BE2C (cell line): ENCODE data around the gene ARIH1.
"Not testable (repeated sequence)": the region's sequence is repeated elsewhere in the genome, so short reads cannot be mapped to it uniquely, and the experiment has no call there.

Experiments
- DNase-seq: peaks from one replicate; pipeline ENCODE4 v3.0.0-alpha.2; 2020
- H3K27me3 ChIP-seq: fragments of 250-450 bp; sonication (Bioruptor Pico); 2 replicates; pipeline ENCODE4 v1.5.1; 2020; ENCODE audit warnings: mild to moderate bottlenecking
- H3K36me3 ChIP-seq: fragments of 250-450 bp; sonication (Bioruptor Pico); 2 replicates; pipeline ENCODE4 v1.5.1; 2020; ENCODE audit warnings: mild to moderate bottlenecking
- H3K4me1 ChIP-seq: fragments of 250-450 bp; sonication (Bioruptor Pico); 2 replicates; pipeline ENCODE4 v1.5.1; 2020
- H3K4me3 ChIP-seq: 2 replicates; pipeline ENCODE4 v1.5.1; 2011; ENCODE audit warnings: low read depth, low read length
- H3K9me3 ChIP-seq: fragments of 250-450 bp; sonication (Bioruptor Pico); 2 replicates; pipeline ENCODE4 v1.5.1; 2020
- TF ChIP-seq, protein P1 (sequence below): IDR thresholded peaks from 2 replicates; pipeline ENCODE4 v1.5.1; 2012; ENCODE audit warnings: mild to moderate bottlenecking, low read depth, low read length

The ARIH1 gene

DNA sequence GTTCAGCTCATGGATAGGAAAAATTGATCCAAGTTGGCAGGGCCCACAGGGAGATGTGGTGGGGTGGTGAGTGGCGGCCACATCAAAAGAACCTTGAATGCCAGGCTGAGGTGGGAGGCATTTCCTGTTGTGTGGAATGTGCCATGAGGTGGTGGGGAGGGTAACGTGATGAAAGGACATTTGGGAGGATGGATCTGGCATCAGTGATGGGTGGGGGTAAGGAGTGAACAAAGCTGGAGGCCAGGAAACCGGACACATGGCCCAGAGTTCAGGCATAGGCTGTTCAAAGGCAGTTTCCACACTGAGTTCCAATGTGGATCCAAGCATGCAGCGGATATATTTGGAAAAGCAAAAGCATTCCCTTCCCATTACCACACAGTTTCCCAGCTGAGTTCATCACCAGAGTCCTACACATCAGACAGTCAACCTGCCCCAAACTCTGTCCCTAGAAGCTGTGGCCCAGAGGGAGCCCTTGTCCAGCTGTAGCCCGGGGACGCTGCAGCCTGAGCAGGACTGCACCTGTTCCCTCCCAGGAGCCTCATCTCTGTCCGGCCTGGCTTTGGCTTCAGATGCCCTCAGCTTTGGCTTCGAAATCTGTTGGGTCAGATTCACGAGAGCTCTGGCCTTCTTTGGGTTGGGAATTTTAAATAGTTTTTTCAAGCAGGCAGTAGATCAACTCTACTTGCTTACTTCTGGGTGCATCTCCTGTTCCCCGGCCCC is 142.5 kb downstream of the ARIH1 start:
- Histone ChIP-seq H3K36me3 (no peaks in the 10 kb centered on the region), H3K27me3 (no peaks in the 10 kb centered on the region), H3K4me1 (no peaks in the 10 kb centered on the region), H3K4me3 (no peak overlapping the region), H3K9me3 (no peaks in the 10 kb centered on the region)
- no peak for DNase-seq
- TF ChIP-seq, protein P1, sequence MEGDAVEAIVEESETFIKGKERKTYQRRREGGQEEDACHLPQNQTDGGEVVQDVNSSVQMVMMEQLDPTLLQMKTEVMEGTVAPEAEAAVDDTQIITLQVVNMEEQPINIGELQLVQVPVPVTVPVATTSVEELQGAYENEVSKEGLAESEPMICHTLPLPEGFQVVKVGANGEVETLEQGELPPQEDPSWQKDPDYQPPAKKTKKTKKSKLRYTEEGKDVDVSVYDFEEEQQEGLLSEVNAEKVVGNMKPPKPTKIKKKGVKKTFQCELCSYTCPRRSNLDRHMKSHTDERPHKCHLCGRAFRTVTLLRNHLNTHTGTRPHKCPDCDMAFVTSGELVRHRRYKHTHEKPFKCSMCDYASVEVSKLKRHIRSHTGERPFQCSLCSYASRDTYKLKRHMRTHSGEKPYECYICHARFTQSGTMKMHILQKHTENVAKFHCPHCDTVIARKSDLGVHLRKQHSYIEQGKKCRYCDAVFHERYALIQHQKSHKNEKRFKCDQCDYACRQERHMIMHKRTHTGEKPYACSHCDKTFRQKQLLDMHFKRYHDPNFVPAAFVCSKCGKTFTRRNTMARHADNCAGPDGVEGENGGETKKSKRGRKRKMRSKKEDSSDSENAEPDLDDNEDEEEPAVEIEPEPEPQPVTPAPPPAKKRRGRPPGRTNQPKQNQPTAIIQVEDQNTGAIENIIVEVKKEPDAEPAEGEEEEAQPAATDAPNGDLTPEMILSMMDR: no peak

GRCh38 chr15:72623854-72624253 is 149.7 kb downstream of the ARIH1 start:
- H3K36me3 ChIP-seq, H3K4me1 ChIP-seq, H3K4me3 ChIP-seq, H3K9me3 ChIP-seq, DNase-seq, H3K27me3 ChIP-seq: not testable (repeated sequence)

GRCh38 chr15:72626153-72626552 is 152.0 kb downstream of the ARIH1 start:
- H3K4me1 ChIP-seq, H3K36me3 ChIP-seq, H3K27me3 ChIP-seq, DNase-seq, H3K4me3 ChIP-seq, H3K9me3 ChIP-seq: not testable (repeated sequence)

DNA sequence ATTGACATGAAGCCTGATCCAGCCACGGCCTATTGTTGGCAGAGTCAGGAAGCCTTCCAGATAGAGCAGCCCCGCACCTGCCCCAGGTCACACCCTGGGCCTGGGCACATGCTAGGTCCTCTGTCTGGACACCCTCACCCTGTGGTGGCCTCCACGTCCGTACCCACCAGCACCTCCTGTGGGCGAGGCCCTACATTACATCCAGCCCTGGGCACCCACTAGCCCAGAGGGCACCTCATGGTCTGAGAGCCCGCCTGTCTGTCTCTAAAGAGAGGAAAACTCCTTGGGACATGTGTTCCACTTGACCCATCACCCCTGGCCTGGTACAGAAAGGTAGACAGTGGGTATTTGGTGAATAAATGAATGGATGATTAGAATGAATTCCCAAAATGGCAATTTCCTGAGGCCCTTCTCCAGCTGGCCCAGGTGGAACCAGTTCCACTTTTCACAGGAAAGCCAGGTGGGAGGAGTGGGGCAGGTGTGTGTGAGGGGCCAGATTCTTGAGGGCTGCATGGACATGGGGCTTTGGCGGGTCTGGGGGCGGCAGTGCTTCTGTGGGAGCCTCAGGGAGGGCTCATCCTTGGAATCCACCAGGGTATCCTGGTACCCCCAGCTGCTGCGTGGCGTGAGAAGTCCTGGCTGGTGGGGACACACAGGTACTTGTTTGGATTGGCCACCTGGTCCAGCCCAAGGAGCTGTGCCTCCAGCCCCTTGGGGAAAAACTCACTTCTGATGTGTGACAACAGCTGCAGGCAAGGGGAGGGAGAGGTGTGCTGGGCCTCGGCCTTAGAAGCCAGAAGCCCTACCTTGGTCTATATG is 154.3 kb downstream of the ARIH1 start:
- not testable (repeated sequence) for DNase-seq, H3K27me3 ChIP-seq, H3K4me3 ChIP-seq, H3K36me3 ChIP-seq, H3K9me3 ChIP-seq, H3K4me1 ChIP-seq
- TF ChIP-seq, protein P1: peak; percentile 10; the same call in 1 of the 2 replicates

DNA sequence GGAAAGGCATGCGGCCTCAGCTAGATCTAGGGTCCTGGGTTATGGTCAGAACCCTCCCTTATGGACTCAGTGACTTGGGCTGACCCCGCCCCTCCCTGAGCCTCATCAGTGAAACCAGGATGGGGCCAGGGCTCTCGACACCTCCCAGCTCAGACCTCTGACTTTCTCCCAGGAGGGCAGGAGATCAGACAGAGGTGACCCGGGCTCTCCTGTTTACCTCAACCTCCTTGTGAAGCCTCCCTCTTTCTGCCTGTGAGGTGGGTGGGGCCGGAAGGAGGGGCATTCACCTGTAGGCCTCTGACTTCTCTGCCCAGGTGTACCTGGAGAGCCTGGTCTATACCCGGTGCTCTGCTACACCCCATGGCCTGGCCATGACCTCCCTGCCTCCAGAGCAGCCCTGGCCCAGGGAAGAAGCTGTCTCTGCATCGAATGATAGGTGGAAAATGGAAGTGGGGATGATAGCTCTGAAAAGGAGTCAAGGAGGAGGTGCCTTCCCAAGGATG is 155.0 kb downstream of the ARIH1 start:
- not testable (repeated sequence) for H3K4me3 ChIP-seq, H3K27me3 ChIP-seq, H3K9me3 ChIP-seq, H3K4me1 ChIP-seq, DNase-seq, H3K36me3 ChIP-seq

GRCh38 chr15:72636519-72637282 is 162.6 kb downstream of the ARIH1 start:
- peak; percentile 75 for DNase-seq
- H3K9me3 ChIP-seq, H3K36me3 ChIP-seq, H3K27me3 ChIP-seq, H3K4me1 ChIP-seq: not testable (repeated sequence)
- H3K4me3 ChIP-seq: peak overlapping the region; percentile 41

- H3K4me1 ChIP-seq, H3K9me3 ChIP-seq, DNase-seq, H3K36me3 ChIP-seq, H3K27me3 ChIP-seq, H3K4me3 ChIP-seq: not testable (repeated sequence)
Observed at GRCh38 chr15:72639759-72640483, 165.8 kb downstream of the ARIH1 start.

DNA sequence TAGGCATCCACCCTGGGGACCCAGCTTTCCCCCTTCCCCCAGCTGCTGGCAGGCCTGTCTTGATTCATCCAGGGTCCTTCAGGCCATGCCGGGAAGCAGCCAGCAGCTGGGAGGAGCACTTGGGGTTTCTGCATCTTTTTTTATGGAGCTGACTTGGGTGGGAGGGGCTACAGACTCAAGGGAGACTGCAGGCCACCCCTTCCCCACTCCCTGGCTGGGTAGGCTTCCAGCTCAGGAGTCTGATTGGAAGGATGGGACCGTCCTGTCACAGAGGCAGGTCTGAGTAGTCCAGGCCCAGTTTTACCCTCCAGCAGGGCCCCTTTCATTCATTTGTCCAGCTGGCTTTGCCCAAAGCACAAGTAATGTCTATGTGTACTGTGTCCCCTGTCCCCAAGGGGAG is 168.1 kb downstream of the ARIH1 start:
- not testable (repeated sequence) for H3K4me3 ChIP-seq, H3K4me1 ChIP-seq

DNA sequence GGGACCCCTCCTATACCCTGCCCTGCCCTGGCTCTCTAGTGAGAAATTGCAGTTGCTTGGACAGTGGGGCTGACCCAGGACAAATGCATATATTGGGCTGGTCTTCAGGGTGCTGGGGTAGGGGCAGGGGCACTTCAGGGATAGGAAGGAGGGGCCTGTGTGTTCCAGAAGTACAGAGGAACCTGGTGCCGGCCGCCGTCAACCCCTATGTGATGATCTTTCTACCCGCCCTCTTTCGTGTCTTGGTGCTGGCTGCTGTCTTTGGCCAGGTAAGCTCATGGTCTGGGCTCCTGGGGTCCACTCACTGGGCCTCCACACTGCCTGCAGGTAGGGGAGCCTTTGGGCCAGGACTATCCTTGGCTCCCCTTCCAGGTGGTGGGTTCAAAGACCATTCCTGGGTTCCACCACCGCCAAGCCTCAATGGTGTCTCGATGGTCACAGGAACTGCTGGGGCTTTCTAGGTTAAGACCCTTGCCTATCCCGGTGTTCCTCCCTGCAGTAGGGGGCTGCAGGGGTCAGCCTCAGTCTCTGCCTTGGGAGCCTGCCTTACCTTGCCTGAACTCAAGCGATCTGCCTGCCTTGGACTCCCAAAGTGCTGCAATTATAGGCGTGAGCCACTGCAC is 174.6 kb downstream of the ARIH1 start:
- not testable (repeated sequence) for H3K36me3 ChIP-seq, H3K4me1 ChIP-seq, H3K4me3 ChIP-seq, DNase-seq, H3K9me3 ChIP-seq, H3K27me3 ChIP-seq

More for the DNA sequence above, 168.1 kb downstream of the ARIH1 start:
- H3K27me3 ChIP-seq, H3K36me3 ChIP-seq, H3K9me3 ChIP-seq, DNase-seq: not testable (repeated sequence)
